Sigmoid colon (tissue), 7 donors: ENCODE results near the gene NKX1-1. TPM values are rescaled to one million over a fixed set of nuclear protein-coding genes. Genes with fewer than 3 reads are reported as not detected.

Experiments
- DNase-seq: peaks from one replicate; pipeline ENCODE4 v3.0.0-alpha.2; 2019
- H3K27ac ChIP-seq, 4 donors: fragments of 200-600 bp; sonication (generic); one replicate each; pipeline ENCODE4 v1.5.1; 2016 to 2019; ENCODE audit warnings: mild to moderate bottlenecking in 1 of 4
- H3K27me3 ChIP-seq, 3 donors: fragments of 200-600 bp; sonication (generic); one replicate each; pipeline ENCODE4 v1.5.1; 2019; ENCODE audit warnings: mild to moderate bottlenecking in 1 of 3
- H3K36me3 ChIP-seq, 4 donors: fragments of 200-600 bp; sonication (generic); one replicate each; pipeline ENCODE4 v1.5.1; 2016 to 2019
- H3K4me1 ChIP-seq, 4 donors: fragments of 200-600 bp; sonication (generic); one replicate each; pipeline ENCODE4 v1.5.1; 2017 to 2019
- H3K4me3 ChIP-seq, 4 donors: fragments of 200-600 bp; sonication (generic); one replicate each; pipeline ENCODE4 v1.5.1; 2017 to 2019; ENCODE audit warnings: mild to moderate bottlenecking in 2 of 4, moderate library complexity in 1 of 4
- H3K9me3 ChIP-seq, 4 donors: fragments of 200-600 bp in 3 of 4; sonication (generic) in 3 of 4; one replicate each; pipeline versions ENCODE4 v1.5.1 to v1.6.1; 2013 to 2019
- CTCF ChIP-seq, 4 experiments: fragments of 450-650 bp in 3 of 4; fragments of 200-600 bp in 1 of 4; IDR thresholded peaks; one replicate each; pipeline ENCODE4 v1.5.1; 2016 to 2019; ENCODE audit warnings: antibody characterized with exemption in 4 of 4, mild to moderate bottlenecking in 3 of 4, moderate library complexity in 2 of 4
- EP300 ChIP-seq, 4 donors: sonication (generic); formaldehyde crosslinking; IDR thresholded peaks; one replicate each; pipeline ENCODE4 v1.6.1; 2017; ENCODE audit warnings: antibody characterized with exemption in 4 of 4
- POLR2A ChIP-seq, 2 donors: fragments of 450-650 bp; IDR thresholded peaks; one replicate each; pipeline ENCODE4 v1.6.1; 2016; ENCODE audit warnings: antibody characterized with exemption in 2 of 2, mild to moderate bottlenecking in 2 of 2, moderate library complexity in 2 of 2
- POLR2AphosphoS5 ChIP-seq, 4 donors: sonication (generic); formaldehyde crosslinking; IDR thresholded peaks; one replicate each; pipeline ENCODE4 v1.6.1; 2017; ENCODE audit warnings: antibody characterized with exemption in 4 of 4
- WGBS, 2 donors: extraction: QIAGEN DNeasy Blood & Tissue Kit; methylation state at CpG; one replicate each; pipeline ENCODE4 v1.1.7; 2013; 5-methylcytosine and 5-hydroxymethylcytosine counted together
- intact Hi-C: fragments of 100-400 bp; cut with DNase I; formaldehyde crosslinking; loops from one replicate; pipeline ENCODE4 v1.15.1; 2023
- polyA plus RNA-seq, 3 donors: library from polyadenylated mRNA; stranded (reverse); fragments of 200-250 nt; gene quantifications; one replicate each; pipeline ENCODE4 v1.2.3, GENCODE V29; 2013
- total RNA-seq, 4 donors: library from RNA; depleted of rRNA; stranded (reverse); fragments of >200 nt; gene quantifications; one replicate each; pipeline ENCODE4 v1.1.0, GENCODE V29; 2016
- donor health status: healthy with polysubstance abuse.
- donor health status: Bipolar disorder and iron deficiency.
- donor health status: healthy.

Gene NKX1-1
- total and polyA plus RNA-seq, 7 donors, result not detected

- intact Hi-C loops, result no loop called here
- H3K36me3 ChIP-seq, result no peaks in the 10 kb centered on the region
- peaks cover 0 to 44% (median 33%) of the 10 kb centered on the region in 4 donors for H3K4me1 ChIP-seq
- TF ChIP-seq POLR2A (IDR thresholded peaks at IDR 0.05) (no peak), POLR2AphosphoS5 (IDR thresholded peaks at IDR 0.05) (no peak)
- H3K27ac ChIP-seq, result no peak overlapping the region
- DNase-seq, result peak; percentile 49
- WGBS, 2 donors, result 44 to 48% methylated on average over 18 of the region's 18 CpGs
- no peak overlapping the region for H3K4me3 ChIP-seq
- peaks cover 59 to 68% (median 63%) of the 10 kb centered on the region in 3 donors for H3K27me3 ChIP-seq
- no peaks in the 10 kb centered on the region for H3K9me3 ChIP-seq
Measured at GRCh38 chr4:1401409-1402020, 4.7 kb downstream of the NKX1-1 start.

- intact Hi-C loops, result no loop called here
- Histone ChIP-seq H3K36me3 (no peaks in the 10 kb centered on the region), H3K27me3 (peaks cover 54 to 62% (median 57%) of the 10 kb centered on the region in 3 donors), H3K4me1 (peaks cover 0 to 39% (median 30%) of the 10 kb centered on the region in 4 donors), H3K4me3 (no peak overlapping the region), H3K27ac (no peak overlapping the region), H3K9me3 (no peaks in the 10 kb centered on the region)
- no peak for TF ChIP-seq POLR2A (IDR thresholded peaks at IDR 0.05)
- no peak for TF ChIP-seq EP300 (IDR thresholded peaks at IDR 0.05)
- TF ChIP-seq POLR2AphosphoS5 (IDR thresholded peaks at IDR 0.05), result no peak
- no peak for TF ChIP-seq CTCF (IDR thresholded peaks at IDR 0.05)
- 50 to 51% methylated on average over 14 of the region's 14 CpGs for WGBS, 2 donors
- peak; percentile 52 for DNase-seq
Measured at GRCh38 chr4:1400831-1401408, 5.3 kb downstream of the NKX1-1 start.

GRCh38 chr4:1400191-1400805 lies 5.9 kb downstream of the NKX1-1 start:
- no peak for DNase-seq
- Histone ChIP-seq H3K36me3 (no peaks in the 10 kb centered on the region), H3K27me3 (peaks cover 47 to 55% (median 50%) of the 10 kb centered on the region in 3 donors), H3K27ac (no peak overlapping the region), H3K9me3 (no peaks in the 10 kb centered on the region), H3K4me3 (no peak overlapping the region), H3K4me1 (peaks cover 0 to 32% (median 24%) of the 10 kb centered on the region in 4 donors)
- TF ChIP-seq CTCF (IDR thresholded peaks at IDR 0.05), result no peak
- no peak for TF ChIP-seq EP300 (IDR thresholded peaks at IDR 0.05)
- no peak for TF ChIP-seq POLR2AphosphoS5 (IDR thresholded peaks at IDR 0.05)
- TF ChIP-seq POLR2A (IDR thresholded peaks at IDR 0.05), result no peak
- intact Hi-C loops, result no loop called here
- WGBS, 2 donors, result 88 to 90% methylated on average over 11 of the region's 11 CpGs

- peaks cover 41 to 49% (median 44%) of the 10 kb centered on the region in 3 donors for H3K27me3 ChIP-seq
- no peaks in the 10 kb centered on the region for H3K36me3 ChIP-seq
- WGBS, 2 donors, result 88% methylated on average over 15 of the region's 15 CpGs
- no peak overlapping the region for H3K4me3 ChIP-seq
- H3K27ac ChIP-seq, result no peak overlapping the region
- H3K4me1 ChIP-seq, result peaks cover 0 to 26% (median 21%) of the 10 kb centered on the region in 4 donors
- intact Hi-C loops, result no loop called here
- H3K9me3 ChIP-seq, result no peaks in the 10 kb centered on the region
- peak; percentile 37 for DNase-seq
- TF ChIP-seq POLR2AphosphoS5 (IDR thresholded peaks at IDR 0.05) (no peak), EP300 (IDR thresholded peaks at IDR 0.05) (no peak)
Measured at GRCh38 chr4:1399508-1400190, 6.6 kb downstream of the NKX1-1 start.

GRCh38 chr4:1398681-1399507 lies 7.3 kb downstream of the NKX1-1 start:
- 88 to 90% methylated on average over 22 of the region's 22 CpGs for WGBS, 2 donors

More at GRCh38 chr4:1398681-1399507, 7.3 kb downstream of the NKX1-1 start:
- no peaks in the 10 kb centered on the region for H3K9me3 ChIP-seq
- H3K36me3 ChIP-seq, result peaks cover 0 to 6% (median 1%) of the 10 kb centered on the region in 4 donors
- TF ChIP-seq POLR2A (IDR thresholded peaks at IDR 0.05) (no peak), EP300 (IDR thresholded peaks at IDR 0.05) (no peak), POLR2AphosphoS5 (IDR thresholded peaks at IDR 0.05) (no peak), CTCF (IDR thresholded peaks at IDR 0.05) (no peak)
- intact Hi-C loops, result no loop called here
- DNase-seq, result peak; percentile 48
- H3K4me3 ChIP-seq, result no peak overlapping the region
- H3K27me3 ChIP-seq, result peaks cover 33 to 41% (median 36%) of the 10 kb centered on the region in 3 donors
- peaks cover 0 to 18% (median 16%) of the 10 kb centered on the region in 4 donors for H3K4me1 ChIP-seq
- H3K27ac ChIP-seq, result no peak overlapping the region
